GM12872 (cell line): ENCODE data around the gene NOTCH1.

ENCODE experiments used
- CTCF ChIP-seq: IDR thresholded peaks from 3 replicates; pipeline ENCODE4 v1.5.1; 2011; ENCODE audit warnings: low read depth, mild to moderate bottlenecking, low read length, moderate library complexity; ENCODE audit not compliant: insufficient read depth

Gene NOTCH1

DNA sequence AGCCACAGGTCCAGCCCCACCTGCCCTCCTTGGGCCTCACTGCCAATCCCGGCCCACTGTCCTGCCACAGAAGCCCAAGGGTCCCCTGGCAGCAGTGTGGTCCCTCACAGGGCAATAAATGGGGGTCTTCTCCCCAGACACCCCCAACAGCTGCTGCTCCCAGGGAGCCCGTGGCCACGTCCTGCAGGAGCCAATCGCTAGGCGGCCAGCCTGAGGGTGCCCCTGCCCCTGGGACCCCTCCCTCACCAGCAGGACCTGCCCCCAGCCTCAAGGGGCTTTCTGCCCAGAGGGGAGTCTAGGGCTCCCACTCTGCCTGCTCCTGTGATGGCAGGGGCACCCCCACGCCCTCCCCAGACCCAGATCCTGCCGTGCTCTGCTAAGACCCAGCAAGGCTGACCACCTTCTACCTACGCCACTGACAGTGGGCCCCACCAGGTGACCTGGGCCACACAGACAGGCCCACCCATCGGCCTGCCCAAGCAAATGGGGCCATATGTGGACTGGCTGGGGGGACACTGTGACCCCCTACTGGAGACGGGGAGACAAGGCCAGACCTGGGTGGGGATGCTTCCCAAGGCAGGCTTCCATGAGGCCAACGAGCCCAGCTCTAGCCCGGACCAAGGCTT lies 17.0 kb downstream of the NOTCH1 start:
- no peak for TF ChIP-seq CTCF

- no peak for TF ChIP-seq CTCF
These were observed 17.8 kb downstream of the NOTCH1 start for GRCh38 chr9:136527721-136528710.

DNA sequence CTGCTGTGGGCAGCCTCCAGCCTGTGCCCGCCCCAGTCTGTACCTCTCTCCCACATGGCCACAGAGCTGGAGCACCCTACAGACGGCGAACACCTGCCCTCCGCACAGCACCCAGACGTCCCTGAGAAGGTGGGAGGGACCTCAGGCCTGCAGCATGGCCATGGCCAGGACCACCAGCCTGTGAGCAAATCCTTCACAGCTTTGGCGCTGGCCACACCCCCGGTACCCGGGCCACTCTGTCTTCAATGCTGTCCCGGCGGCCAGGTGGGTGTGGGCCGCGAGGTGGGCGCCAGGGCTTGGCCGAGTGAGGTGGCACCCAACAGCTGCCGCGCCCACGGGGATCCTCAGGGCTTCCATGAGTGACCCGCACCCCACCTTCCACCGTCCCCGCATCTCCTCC lies 18.7 kb downstream of the NOTCH1 start:
- TF ChIP-seq CTCF = no peak

GRCh38 chr9:136526625-136527066 lies 19.2 kb downstream of the NOTCH1 start:
- no peak for TF ChIP-seq CTCF

DNA sequence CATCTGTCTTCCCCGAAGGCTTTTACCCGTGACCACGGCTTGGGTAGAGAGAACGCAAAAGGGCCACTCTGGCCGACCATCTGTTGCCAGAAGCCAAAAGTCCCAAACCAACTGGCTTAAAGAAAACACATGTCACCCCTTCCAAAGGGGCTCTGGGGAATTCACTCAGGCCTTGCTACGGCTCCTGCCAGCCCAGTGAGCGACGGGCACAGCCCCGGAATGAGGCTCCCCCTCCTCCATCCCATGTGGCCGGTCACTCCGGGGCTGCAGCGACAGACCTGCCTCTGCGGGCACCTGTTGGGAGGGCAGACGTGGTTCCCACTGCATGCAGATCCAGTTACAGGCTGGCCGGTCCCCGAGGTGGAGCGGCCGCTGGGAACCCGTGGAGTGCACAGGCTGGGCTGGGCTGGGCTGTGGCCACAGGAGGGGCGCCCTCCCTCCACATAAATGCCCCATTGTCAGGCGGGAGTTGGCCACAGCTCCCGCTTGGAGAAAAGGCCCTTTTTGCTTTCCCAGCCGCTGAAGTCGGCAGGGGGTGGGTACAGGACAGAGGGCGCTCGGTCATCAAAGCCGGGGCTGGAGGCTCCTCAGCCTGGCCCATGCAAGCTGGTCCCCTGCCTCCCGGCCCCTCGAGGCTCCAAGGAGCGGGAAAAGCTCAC lies 19.9 kb downstream of the NOTCH1 start:
- no peak for TF ChIP-seq CTCF

- no peak for TF ChIP-seq CTCF
These were observed 20.6 kb downstream of the NOTCH1 start for GRCh38 chr9:136525207-136525606.

GRCh38 chr9:136522314-136523237 lies 23.3 kb downstream of the NOTCH1 start:
- no peak for TF ChIP-seq CTCF
